Stimulated activated CD4-positive, alpha-beta T cell treated with anti-CD3 and anti-CD28 coated beads, Interleukin-4, amount 100 ng/mL, for 1 hour (primary cell): ENCODE data around the gene SH3BP1.
"Not testable (repeated sequence)": the region's sequence is repeated elsewhere in the genome, so short reads cannot be mapped to it uniquely, and the experiment has no call there.

Source experiments
- DNase-seq: peaks from one replicate; pipeline ENCODE4 v3.0.0-alpha.2; 2020

SH3BP1 gene

DNA sequence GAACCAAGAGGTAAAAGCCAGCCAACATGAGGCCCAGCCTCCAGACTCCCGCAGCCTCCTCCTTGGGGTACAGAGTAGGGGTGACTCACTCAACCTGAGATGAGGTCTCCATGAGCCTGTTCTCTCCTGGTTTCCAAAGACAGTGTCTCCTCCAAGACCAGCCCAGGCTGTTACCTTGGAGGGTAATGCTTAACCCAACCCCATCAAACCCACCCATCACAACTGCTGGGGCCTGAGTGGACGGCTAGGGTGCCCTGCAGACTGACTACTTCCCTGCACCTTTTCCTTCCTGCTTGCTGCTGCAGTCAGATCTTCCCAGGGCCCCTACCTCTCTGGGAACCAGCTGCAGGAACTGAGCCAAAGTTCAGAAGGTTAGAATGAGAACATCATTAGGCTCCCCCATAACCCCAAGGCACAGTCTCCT, 41.5 kb downstream of the SH3BP1 start:
- no peak for DNase-seq

- peak; percentile 69 for DNase-seq
Observed at GRCh38 chr22:37681556-37682049, 42.1 kb downstream of the SH3BP1 start.

DNA sequence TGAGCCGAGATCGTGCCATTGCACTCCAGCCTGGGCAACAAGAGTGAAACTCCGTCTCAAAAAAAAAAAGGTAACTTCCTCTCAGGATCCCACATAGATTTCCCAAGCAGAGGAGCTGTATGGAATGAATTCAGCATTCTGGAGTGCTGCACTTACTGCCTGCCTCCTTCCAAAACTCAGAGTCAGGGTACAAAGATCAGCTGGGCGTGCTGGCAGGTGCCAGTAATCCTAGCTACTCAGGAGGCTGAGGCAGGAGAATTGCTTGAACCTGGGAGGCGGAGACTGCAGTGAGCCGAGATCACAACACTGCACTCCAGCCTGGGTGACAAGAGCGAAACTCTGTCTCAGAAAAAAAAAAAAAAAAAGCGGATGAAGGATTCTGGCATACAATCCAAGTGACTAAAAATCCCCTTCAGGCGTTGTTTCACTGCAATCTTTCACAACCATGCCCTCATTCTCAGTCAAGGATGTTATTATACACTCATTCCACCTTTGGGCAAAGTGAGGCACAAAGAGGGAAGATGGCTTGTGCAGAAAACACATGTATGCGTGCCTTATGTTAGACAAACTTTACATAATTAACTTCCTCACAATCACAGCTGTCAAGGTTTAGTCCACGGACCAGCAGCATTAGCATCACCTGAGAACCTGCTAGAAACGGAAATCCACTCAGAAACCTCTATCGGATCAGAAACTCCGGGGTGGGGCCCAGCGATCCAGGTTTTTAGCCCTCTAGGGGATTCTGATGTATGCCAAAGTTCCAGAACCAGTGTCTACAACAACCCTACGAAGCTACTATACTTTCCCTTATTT, 45.5 kb downstream of the SH3BP1 start:
- DNase-seq: no peak

DNA sequence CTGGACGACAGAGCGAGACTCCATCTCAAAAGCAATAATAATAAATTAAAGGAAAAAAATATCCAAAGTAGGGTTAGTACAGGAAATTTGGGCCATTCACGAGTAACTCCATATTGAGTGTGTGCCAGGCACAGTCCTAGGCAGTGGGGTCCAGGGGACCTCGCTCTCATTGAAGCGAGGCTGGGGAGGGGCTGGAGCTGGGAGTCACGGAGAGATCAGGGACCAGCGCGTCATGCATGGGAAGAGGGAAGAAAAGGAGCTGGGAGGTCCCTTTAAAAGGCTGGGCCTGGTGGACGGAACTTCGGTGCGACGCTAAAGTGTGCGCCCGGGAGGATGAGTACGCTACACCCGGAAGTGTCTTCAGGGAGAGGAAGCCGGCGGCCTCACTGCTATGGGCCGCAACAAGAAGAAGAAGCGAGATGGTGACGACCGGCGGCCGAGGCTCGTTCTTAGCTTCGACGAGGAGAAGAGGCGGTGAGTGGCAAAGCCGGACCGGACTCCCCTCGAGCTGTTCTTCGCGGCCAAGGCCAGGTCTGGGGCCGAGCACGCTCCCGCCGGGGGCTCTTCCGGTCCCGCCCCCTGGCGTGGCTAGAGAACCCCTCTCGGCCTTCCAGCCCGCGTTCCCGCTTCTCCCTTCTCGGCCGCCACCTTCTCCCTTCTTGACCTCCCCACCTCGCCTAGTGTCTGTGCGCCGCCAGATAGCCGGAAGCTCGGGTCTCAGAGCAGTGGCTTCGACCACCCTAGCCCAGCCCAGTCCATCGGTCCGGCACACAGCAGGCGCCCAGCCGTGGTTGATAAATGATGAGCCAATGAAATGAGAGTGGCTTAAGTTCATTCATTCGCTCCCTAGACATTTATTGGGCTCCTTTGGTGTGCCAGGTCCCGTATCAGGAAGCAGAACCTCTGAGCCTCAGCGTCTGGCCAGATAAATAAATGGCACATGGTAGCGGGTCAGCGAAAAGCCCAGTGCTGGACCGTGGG, 46.8 kb downstream of the SH3BP1 start, which contains the start of gene NOL12:
Gene NOL12, plus strand, starts transcription at position 342 of the 981 bp plus-strand sequence. Its CDS starts 50 bp downstream, at position 392.
- DNase-seq: peak; percentile 76

- DNase-seq: no peak
Observed at GRCh38 chr22:37690407-37690806, 50.9 kb downstream of the SH3BP1 start.

- no peak for DNase-seq
Observed at GRCh38 chr22:37690901-37691504, 51.5 kb downstream of the SH3BP1 start.

- DNase-seq: no peak
Observed at GRCh38 chr22:37692627-37693285, 53.3 kb downstream of the SH3BP1 start.

DNA sequence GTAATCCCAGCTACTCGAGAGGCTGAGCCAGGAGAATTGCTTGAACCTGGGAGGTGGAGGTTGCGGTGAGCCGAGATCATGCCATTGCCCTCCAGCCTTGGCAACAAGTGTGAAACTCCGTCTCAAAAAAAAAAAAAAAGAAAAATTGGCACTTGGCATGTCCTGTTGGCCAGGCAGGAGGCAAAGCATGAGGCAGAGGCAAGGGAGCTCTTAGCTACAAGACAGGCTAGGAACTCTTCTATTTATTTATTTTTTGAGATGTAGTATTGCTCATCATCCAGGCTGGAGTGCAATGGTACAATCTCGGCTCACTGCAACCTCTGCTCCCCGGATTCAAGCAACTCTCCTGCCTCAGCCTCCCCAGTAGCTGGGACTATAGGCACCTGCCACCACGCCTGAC, 54.7 kb downstream of the SH3BP1 start:
- DNase-seq: not testable (repeated sequence)

DNA sequence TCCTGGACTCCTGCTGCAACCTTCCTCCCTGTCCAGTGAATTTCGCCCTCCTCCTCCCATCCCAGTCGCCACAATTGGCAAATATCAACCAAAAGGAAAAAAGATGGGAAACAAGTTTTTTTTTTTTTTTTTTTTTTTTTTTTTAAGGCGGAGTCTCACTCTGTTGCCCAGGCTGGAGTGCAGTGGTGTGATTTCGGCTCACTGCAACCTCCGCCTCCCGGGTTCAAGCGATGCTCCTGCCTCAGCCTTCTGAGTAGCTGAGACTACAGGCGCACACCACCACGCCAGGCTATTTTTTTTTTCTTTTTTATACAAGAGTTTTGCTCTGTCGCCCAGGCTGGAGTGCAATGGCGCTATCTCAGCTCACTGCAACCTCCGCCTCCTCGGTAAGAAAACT, 56.8 kb downstream of the SH3BP1 start:
- DNase-seq: not testable (repeated sequence)

DNA sequence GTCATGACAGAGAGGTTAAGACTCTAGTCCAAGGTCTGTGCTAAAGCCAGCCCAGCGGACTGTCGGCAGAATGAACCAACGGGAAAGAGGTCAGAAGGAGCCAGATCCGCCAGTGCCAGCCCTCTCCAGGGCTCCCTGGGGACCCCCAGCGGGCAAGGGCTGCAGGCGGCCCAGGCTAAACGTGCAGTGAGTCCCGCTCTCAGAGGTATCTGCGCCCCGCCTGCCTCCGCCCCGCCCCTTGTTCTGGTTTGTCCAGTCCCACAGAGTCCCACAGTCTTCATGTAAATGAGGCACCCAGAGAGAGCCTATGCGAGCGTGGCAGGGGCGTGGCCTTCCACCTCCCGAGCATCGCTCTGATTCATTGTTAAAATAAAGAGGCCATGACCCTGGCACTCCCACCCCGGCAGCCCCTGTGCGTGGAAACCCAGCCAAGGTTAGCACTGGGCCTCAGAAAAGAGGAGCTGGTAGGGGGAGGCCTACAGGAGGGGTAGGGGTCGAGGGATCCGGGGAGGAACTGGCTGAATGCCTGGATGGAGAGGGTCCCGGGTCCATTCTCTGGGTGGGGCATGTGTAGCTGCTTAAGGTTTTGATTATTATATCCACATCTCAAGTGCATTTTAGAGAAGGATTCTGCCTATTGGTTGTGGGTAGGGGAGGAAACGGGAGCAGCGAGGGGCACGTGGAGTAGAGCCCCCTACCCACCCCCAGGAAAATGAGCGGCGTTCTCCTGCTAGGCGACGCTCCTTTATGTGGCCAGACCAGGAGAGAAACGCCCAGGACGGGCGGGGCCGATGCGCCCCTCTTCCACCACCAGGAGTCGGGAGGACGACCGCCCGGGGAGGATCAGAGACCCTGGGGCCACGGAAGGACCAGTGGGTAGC, 57.4 kb downstream of the SH3BP1 start, which contains the start of gene TRIOBP:
Gene TRIOBP, plus strand, starts transcription at position 392 of the 881 bp plus-strand sequence. CDS start 4,318 bp downstream, outside the sequence.
- DNase-seq: peak; percentile 87

GRCh38 chr22:37697538-37697835, 58.0 kb downstream of the SH3BP1 start:
- no peak for DNase-seq

- no peak for DNase-seq
Observed at GRCh38 chr22:37701141-37701786, 61.8 kb downstream of the SH3BP1 start.

DNA sequence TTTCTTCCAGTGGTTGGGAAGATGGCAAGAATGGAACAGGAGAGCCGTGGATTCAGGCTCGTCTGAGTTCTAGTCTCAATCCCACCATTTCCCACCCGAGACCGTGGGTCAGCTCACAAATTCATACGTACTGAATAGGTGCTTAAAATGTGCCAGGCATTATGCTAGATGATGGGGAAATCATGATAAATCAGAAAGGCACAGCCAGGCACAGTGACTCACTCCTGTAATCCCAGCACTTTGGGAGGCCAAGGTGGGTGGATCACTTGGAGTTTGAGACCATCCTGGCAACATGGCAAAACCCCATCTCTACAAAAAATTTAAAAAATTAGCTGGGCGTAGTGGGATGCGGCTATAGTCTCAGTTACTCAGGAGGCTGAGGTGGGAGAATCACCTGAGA, 64.4 kb downstream of the SH3BP1 start:
- no peak for DNase-seq

DNA sequence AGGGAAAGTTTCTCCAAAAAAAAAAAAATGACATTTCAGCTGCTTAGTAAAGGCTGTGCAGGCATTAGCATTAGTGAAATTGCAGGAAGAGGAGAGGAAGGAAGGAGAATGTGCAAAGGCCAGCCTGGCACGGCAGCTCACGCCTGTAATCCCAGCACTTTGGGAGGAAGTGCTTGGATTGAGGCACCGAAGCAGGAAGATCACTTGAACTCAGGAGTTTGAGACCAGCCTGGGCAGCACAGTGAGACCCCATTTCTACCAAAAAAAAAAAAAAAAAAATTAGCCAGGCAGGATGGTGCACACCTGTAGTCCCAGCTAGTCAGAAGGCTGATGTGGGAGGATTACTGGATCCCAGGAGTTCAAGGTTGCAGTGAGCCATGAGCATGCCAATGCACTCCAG, 65.2 kb downstream of the SH3BP1 start:
- DNase-seq: no peak

GRCh38 chr22:37705205-37705604, 65.7 kb downstream of the SH3BP1 start:
- no peak for DNase-seq
